CD4-positive, alpha-beta T cell treated with Interleukin-2 at 100 ng/mL for 4 hours (primary cell): ENCODE measurements around the gene GRAP2.

ENCODE experiments used
- DNase-seq: peaks from one replicate; pipeline ENCODE4 v3.0.0-alpha.2; 2020; ENCODE audit warnings: low spot score

Gene GRAP2

GRCh38 chr22:39994566-39995392 is 93.9 kb downstream of the GRAP2 start, which contains the start of gene FAM83F:
FAM83F (plus strand) TSS chr22:39994954; CDS start chr22:39995043, 89 bp downstream.
- no peak for DNase-seq

DNA sequence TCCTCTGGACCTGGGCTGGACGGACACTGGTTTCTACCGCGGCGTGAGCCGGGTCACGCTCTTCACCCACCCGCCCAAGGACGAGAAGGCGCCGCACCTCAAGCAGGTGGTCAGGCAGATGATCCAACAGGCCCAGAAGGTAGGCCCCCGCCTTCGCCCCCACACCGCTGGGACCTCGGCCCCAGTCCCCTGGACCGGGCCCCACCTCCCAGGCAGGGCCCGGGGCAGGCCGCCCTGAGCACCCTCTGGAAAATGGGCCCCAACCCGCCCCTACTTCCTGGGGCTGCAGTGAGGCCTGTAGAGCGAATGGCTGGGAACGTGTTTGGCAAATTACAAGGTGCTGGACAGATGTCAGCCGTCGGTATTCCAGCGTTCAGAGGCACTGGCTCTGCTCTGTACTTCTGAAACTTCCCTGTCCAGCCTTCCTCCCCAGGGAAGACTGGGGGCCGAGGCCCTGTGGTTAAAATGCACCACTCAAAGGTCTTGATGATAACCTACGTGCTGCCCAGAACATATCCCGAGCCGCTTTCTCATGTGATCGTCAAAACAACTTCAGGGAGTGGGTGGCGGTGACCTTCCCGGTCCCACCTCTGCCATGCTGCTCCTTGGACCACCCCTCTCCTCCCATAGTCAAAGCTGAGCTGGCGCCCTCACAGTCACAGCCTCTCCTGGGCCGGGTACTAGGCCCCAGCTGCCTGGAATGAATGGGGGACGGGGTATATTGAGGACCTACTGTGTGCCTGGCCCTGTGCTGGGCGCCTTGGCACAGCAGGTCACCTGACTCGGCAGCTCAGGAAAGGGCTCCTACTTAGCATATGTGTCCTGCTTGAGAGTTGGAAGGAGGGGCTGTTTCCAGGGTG is 94.7 kb downstream of the GRAP2 start:
- no peak for DNase-seq

- no peak for DNase-seq
Observed at GRCh38 chr22:39996732-39997131, 95.8 kb downstream of the GRAP2 start.

DNA sequence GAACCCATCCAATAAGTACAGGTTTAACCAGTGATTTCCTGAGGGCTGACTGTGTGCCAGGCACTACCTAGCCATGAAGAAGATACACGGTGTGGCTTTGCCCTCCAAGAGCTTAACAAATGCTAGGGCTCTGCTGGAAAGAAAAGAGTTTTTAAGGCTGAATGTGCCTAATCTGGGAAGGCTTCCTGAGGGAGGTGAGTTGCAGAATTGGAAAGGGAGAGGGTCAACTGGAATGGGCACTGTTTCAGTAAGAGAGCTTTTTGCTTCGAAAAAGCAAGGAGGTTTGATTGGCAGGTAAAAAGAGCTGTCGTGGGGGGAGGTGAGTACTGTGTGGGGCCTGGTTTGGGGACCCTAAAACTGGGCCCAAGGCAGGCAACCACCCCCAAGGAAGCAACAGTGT is 96.5 kb downstream of the GRAP2 start:
- DNase-seq: no peak

- no peak for DNase-seq
Observed at GRCh38 chr22:39997939-39998726, 97.2 kb downstream of the GRAP2 start.

GRCh38 chr22:39999144-39999757 is 98.4 kb downstream of the GRAP2 start:
- DNase-seq: no peak

GRCh38 chr22:40000171-40000570 is 99.3 kb downstream of the GRAP2 start:
- DNase-seq: no peak

- no peak for DNase-seq
Observed at GRCh38 chr22:40001106-40001505, 100.2 kb downstream of the GRAP2 start.

- DNase-seq: no peak
Observed at GRCh38 chr22:40001800-40002577, 101.1 kb downstream of the GRAP2 start.

DNA sequence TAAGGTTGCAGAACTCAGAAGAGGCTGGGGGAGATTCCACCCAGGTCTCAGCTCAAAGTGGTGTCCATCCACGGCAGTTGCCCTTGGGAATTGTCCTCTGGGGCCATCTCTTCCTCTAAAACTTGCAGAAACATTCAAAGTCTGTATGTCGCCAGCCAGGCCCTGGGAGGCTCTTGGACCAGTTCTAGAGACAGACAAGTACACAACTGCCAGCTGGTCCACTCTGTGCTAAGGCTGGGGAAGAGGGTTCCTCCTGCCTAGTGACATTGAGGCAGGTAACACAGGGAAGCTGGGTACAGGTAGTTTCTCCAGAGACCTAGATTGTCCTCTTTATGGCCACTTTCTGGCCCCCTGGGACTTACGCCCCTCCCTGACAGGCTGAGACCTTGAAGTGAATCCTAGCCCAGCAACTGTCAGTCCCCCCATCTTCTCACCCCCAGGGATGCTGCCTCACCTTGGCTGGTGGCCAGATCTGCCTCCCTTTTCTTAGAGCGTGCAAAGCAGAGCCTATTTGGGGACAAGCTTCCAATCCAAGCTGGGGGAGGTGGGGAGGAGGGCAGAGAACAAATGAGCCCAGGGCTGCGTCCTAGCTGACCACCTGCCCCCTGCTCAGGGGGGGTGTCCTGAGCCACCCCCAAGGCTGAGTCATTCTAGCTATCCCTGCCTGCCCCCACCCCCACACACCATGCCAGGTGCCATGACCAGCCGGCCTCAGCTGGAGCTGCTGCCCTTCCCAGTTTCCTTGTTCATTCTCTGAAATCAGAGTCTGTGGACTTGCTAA is 102.2 kb downstream of the GRAP2 start:
- no peak for DNase-seq

GRCh38 chr22:40004836-40005235 is 104.0 kb downstream of the GRAP2 start:
- no peak for DNase-seq

DNA sequence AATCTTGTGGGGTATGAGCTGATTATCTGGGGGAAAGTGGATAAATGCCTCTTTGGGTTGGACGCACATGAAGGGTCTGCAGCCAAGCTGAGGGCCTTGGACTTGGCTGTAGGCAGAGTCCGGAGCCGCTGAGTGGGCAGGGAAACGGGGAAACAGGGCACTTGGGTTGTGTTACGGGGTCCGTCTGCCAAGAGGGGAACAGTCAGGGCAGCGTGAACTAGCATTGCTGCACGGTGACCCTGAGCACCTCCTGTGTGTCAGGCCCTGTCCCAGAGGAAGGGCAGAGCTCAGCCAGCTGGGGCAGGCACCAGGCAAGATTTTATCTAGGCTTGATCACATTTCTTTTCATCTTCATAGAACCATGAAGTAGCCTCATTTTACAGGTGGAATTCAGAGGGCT is 105.8 kb downstream of the GRAP2 start:
- no peak for DNase-seq

- DNase-seq: no peak
Observed at GRCh38 chr22:40007853-40008710, 107.2 kb downstream of the GRAP2 start.

DNA sequence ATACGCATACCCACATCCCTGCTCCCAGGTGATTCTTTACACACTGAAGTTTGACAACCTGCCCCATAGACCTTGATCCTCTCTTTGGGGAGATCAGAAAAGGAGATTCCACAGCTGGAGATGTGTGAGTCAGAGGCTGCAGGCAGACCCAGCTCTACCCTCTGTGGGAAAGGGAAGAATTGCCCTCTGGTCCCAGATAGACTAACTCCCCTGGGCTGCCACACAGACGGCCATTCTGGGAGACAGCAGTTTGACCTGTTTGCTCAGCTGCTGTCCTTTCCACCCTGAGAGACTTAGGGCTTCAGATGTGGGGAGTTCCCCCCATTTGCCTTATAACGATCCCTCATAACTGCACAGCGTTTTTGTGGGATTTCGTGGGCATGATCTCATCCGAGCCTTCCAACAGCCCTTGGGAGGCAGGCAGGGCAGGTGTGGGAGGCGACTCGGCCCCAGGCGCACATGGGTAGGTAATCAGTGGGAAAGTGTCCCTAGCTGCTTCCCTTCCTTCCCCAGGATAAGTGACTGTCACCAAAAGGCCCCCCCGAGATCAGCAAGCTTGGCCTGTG is 107.9 kb downstream of the GRAP2 start:
- no peak for DNase-seq

GRCh38 chr22:40009292-40009774 is 108.4 kb downstream of the GRAP2 start:
- DNase-seq: no peak

DNA sequence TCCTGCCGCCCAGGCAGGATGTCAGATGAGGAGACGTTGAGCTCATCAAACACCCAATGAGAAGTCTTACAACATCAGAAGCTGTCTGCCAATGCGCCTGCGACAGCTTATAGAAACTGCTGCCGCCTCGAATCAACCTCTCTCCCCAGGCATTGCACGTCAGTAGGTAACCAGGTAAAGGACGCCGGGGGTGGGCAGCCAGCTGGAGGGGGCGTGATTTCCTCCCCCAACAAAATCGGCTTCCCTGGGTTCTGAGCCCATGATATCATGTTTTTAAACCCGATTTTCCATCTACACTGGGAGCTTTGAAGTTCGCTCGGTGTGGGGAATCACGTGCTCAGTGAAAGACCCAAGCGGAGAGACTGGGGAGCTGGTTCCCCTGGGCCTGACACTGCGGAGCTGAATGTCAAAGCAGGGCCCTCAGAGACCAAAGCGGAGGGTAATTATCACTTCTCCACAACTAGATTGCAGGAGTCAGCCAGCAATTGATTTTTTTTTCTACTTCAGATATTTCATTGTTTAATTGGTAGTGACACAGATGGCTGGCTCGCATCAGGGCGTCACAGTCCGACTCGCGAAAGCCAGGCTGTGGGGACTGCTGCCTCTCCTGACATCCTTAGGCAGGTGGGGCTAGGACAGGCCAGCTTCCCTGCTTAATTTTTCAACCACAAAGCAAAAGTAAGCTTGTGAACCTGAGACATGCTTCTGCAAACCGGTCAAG is 109.2 kb downstream of the GRAP2 start:
- no peak for DNase-seq

DNA sequence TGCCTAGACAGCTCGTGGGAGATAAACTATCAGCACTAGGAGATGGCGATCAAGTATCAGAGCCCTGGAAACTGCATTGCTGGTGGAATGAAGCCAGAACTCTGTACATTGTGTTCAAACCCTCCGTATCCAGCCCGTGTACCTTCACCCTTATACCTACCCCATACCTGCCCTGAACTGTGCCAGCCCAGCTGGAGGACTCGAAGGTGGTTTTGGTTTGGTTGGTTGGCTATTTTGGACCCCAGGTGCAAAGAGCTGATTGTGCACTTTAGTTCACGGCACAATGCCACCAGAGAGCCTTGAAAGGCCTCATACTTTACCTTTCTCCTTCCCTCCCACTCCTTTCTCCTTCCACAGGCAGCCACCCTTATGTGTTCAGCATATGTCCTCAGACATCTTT is 109.9 kb downstream of the GRAP2 start:
- DNase-seq: no peak

DNA sequence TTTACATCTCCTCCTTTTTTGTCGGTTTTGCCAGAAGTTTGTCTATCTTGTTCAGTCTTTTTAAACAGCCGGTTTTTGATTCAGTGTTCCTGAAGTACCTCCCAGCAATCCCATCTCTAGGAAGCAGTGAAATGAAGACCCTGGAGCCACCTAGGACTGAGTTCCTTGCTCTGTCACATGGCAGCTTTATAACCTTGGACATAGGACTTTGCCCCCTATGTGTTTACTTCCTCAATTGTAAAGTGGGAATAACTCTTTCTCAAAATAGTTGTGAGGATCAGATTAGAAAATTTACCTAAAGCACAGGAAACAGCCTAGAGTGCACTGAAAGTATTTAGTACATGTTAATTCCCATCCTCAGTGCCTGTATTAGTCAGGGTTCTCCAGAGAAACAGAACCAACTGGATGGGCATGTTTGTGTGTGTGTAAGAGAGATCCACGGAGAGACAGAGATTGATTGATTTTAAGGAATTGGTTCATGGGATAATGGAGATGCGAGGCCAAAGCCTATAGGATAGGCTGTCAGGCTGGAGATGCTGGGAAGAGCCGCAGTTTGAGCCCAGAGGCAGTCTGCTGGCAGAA is 113.9 kb downstream of the GRAP2 start:
- DNase-seq: no peak
